Mucosa of gallbladder (tissue), 1 donor: ENCODE data around the gene ZMYM4. TPM values are rescaled to one million over a fixed set of nuclear protein-coding genes. Genes with fewer than 3 reads are reported as not detected.

Experiments used
- DNase-seq: peaks from one replicate; pipeline ENCODE4 v3.0.0-alpha.2; 2020; ENCODE audit warnings: low spot score
- total RNA-seq: library from RNA; stranded (reverse); gene quantifications from one replicate; pipeline ENCODE4 v1.2.1, GENCODE V29; 2021
- donor health status: DM: no; HTN: no; CAD: no.

Gene ZMYM4
- total RNA-seq, 1 donor from 2014 or later: 55.5 TPM

- no peak for DNase-seq
Observed at GRCh38 chr1:35274197-35274596, 5.7 kb downstream of the ZMYM4 start.

GRCh38 chr1:35278886-35279554 is 10.5 kb downstream of the ZMYM4 start:
- no peak for DNase-seq

- no peak for DNase-seq
Observed at GRCh38 chr1:35279555-35279904, 11.0 kb downstream of the ZMYM4 start.

GRCh38 chr1:35280006-35280405 is 11.5 kb downstream of the ZMYM4 start:
- no peak for DNase-seq

- DNase-seq: no peak
Observed at GRCh38 chr1:35281565-35281964, 13.1 kb downstream of the ZMYM4 start.

GRCh38 chr1:35282172-35282571 is 13.7 kb downstream of the ZMYM4 start:
- no peak for DNase-seq

GRCh38 chr1:35284852-35285251 is 16.3 kb downstream of the ZMYM4 start:
- DNase-seq: no peak

GRCh38 chr1:35285771-35286606 is 17.5 kb downstream of the ZMYM4 start:
- DNase-seq: no peak

- DNase-seq: no peak
Observed at GRCh38 chr1:35287807-35288640, 19.5 kb downstream of the ZMYM4 start.

- DNase-seq: no peak
Observed at GRCh38 chr1:35288761-35289160, 20.3 kb downstream of the ZMYM4 start.

- DNase-seq: no peak
Observed at GRCh38 chr1:35290452-35290851, 21.9 kb downstream of the ZMYM4 start.

GRCh38 chr1:35294809-35295208 is 26.3 kb downstream of the ZMYM4 start:
- no peak for DNase-seq

- DNase-seq: no peak
Observed at GRCh38 chr1:35297886-35298285, 29.4 kb downstream of the ZMYM4 start.

- no peak for DNase-seq
Observed at GRCh38 chr1:35298464-35298863, 30.0 kb downstream of the ZMYM4 start.

- no peak for DNase-seq
Observed at GRCh38 chr1:35300376-35300775, 31.9 kb downstream of the ZMYM4 start.

GRCh38 chr1:35301674-35302392 is 33.3 kb downstream of the ZMYM4 start:
- no peak for DNase-seq

GRCh38 chr1:35305383-35305782 is 36.9 kb downstream of the ZMYM4 start:
- no peak for DNase-seq

- no peak for DNase-seq
Observed at GRCh38 chr1:35315649-35316048, 47.1 kb downstream of the ZMYM4 start.

GRCh38 chr1:35316264-35316663 is 47.8 kb downstream of the ZMYM4 start:
- no peak for DNase-seq

GRCh38 chr1:35319988-35320713 is 51.6 kb downstream of the ZMYM4 start:
- DNase-seq: no peak

- DNase-seq: no peak
Observed at GRCh38 chr1:35320937-35321336, 52.4 kb downstream of the ZMYM4 start.
